ENCODE measurements around the gene AHNAK.
"Not testable (repeated sequence)": the region's sequence is repeated elsewhere in the genome, so short reads cannot be mapped to it uniquely, and the experiment has no call there.

AHNAK gene

DNA sequence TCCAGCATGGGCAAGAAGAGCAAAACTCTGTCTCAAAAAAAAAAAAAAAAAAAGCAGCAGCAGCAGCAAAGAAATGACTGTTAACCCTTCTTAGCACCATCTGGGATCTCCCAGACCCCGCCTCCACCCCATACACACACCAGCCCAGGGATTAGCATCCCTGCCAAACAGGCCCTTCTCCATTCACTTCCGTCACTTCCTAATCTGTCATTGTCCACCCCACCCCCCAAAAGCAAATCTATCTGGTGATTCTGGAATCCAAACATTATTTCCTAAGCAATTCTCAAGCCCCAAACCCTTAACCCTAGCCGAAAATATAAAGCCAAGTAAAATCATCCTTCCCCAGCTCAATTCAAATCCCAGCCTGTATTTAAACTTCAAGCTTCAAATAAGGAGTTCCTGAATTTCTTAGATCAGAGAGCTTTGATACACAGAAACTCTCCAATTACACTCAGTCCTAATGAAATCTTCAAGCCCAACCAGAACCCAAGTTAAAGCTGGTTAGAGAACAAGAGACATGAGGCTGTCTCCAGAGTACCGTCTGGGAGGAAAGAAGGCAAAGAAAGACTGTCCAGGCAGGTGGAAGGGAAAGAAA, 6.0 kb upstream of the AHNAK start:
- no peak for DNase-seq

DNA sequence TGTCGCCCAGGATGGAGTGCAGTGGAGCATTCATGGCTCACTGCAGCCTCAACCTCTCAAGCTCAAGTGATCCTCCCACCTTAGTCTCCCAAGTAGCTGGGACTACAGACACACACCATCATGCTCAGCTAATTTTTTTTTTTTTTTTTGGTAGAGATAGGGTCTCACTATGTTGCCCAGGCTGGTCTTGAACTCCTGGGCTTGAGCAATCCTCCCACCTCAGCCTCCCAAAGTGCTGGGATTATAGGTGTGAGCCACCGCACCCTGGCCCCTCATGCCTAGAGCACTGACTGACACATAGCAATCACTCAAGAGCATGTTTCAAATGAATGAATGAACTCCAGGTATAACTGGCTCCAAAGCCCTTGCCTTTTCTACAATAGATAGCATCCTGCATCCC, 3.9 kb upstream of the AHNAK start:
- DNase-seq = not testable (repeated sequence)

DNA sequence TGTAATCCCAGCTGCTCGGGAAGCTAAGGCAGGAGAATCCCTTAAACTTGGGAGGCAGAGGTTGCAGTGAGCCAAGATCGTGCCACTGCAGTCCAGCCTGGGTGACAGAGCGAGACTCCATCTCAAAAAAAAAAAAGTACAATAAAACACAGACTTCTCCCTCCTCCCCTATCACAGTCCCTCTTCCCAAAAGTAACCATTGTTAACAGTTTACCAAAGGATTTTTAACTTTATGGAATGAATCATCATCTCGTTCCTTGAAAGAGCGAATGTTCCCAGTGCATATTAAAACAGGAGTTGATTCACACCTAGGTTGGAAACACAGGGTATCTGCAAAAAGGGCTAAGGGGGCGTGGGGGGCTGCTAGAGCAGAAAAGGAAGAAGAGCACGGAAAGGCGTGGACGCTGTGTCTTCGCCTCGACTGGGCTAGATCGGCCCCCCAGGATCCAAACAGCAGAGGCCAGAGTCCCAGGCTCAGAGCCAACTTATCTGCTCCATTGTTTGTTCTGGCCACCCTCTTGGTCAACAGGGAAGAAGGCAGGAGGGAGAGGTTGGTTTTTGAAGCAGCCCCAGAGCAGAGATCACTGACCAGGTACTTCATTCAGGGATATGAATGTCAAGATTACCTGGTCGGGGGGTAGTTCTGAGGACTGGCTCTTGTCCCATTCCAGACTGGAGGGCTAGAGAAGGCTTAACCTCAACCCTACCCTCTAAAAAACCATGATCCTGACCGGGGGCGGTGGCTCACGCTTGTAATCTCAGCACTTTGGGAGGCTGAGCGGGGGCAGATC, 2.1 kb upstream of the AHNAK start:
- no peak for DNase-seq

GRCh38 chr11:62547691-62548281, 1.2 kb upstream of the AHNAK start:
- DNase-seq = no peak

GRCh38 chr11:62546929-62547625, 471 bp upstream of the AHNAK start:
- DNase-seq = no peak

GRCh38 chr11:62545437-62546243, 966 bp downstream of the AHNAK start:
- DNase-seq = no peak

DNA sequence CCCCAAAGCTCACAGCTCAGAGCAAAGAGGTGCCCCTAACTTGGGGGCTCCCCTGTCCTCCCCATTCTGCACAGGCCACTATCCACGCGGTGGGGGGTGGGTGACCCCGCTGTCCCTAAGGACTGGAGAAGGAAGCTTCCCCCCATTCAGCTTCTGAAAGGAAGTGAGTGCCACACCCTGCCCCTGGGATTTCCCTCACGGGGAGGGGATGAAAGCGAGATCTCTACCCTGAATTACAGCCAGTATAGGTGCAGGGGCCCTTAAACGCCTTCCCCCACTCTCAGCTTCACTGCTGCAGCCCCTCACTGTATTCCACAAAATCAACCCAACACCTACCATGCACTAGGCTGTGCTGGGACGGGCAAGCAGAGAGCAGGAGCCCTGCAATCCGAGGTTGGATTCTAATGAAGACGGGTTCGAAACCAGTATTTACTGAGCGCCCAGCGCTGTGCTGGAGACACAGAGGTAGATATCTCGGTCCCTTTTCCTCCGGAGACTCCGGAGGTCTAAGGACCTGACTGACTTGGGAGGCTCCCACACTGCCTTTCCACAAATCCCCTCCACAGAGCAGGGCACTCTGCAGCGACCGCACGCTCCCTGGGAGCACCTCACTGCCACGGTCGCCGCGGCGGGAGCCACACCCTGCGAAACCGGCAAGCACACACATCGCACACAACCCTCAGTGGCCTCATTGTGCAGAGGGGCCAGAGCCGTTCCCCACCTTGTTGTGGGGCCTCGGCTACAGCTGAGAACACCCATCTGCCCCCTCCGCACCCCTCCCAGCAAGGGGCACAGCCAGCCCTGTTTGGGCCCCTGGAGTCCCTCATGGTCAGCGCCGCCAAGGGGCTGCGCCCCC, 1.8 kb downstream of the AHNAK start:
- DNase-seq = no peak

GRCh38 chr11:62543680-62544444, 2.7 kb downstream of the AHNAK start:
- no peak for DNase-seq

- no peak for DNase-seq
Measured at GRCh38 chr11:62542750-62543567, 3.6 kb downstream of the AHNAK start.

- no peak for DNase-seq
Measured at GRCh38 chr11:62542111-62542745, 4.4 kb downstream of the AHNAK start.

- DNase-seq = no peak
Measured at GRCh38 chr11:62540804-62541701, 5.6 kb downstream of the AHNAK start.

DNA sequence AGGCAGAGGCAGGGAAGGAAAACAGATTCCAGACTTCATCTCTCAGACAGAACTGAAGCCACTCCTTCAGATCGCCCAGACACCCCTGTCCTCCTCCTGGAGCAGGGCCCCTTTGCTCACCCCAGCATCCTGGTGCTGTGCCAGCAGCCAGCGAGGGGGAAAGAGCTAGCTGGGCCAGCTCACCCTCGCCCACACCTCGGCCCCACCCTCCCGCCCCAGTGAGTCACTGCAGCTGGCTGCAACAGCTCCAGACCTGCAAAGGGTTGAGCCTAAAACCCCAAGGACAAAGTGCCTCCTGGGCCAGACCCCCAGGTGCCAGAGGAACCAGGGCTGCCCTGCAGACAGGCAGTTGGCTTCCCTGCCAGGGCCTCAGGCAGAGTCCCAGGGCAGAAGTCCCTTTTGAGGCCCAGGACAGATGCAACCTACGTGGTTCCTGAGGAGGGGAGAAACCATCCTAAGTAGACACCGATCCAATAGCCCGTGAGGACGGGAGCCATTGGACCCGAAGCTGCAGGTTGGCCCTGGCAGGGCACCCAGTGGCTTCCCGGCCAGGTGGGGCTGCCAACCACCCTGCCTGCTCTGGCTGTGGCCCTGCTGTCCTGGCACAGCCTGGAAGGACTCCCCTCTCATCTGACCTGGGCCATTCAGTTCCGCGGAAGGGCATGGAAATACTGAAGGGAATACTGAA, 7.2 kb downstream of the AHNAK start:
- no peak for DNase-seq

DNA sequence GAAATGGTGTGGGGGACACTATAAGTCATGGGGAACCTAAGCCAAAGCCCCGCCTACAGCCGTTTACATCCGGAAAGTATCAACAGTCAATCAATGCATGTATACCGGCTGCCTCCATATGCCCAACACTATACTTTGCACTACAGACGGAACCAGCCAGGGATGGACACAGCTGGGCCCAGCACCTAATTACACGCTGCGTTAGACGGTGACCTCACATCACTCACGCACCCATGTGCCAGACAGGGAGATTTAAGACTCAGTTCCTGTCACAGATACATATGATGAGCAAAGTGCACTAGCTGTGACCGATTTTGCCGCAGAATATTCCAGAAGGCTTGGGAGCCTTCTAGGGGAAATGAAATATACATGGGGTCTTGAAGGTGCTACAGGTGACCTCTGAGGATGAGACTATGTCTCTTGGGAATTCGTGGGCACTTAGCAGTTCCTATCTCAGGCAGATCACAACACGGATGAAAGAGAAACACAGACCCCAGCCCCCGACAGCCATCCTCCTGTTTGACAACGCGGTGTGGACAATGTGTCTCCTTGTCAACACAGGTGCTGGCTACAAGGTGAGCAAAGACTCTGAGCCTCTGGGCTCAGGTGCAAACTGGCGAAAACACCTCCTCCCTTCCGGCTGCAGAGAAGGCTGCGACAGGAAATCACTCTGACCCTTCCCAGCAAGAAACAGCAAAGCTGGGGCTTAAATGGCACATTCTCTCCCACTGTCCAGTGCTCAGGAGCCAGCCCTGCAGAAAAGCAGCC, 8.0 kb downstream of the AHNAK start:
- DNase-seq = no peak

DNA sequence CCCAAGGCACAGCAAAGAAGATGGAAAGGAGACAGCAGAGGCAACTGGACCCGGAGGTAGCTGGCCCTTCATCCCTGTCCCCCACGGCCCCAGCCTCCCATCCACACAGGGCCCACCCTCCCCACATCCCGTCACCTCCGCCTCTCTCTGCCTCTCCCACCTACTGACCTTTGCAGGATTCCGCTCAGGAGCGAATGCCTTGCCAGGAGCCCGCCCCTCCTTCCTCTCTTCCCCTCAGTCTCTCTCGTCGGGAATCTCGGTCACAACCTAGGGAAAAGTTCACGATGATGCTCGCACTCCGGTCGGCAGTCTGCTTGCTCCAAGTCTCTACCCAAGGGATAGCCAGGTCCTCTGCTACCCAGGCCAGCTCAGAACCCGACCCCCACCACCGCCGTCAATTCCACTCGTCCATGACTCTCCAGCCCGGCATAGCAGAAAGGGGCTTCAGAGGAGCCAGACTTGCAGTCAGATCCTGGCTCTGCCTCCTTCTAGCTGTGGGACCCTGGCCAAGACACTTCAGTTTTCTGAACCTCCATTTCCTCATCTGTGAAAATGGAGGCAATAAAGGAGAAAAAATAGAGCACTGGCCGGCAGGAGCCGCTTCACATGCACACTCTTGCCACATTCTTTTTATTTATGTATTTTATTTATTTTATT, 10.2 kb downstream of the AHNAK start:
- no peak for DNase-seq

DNA sequence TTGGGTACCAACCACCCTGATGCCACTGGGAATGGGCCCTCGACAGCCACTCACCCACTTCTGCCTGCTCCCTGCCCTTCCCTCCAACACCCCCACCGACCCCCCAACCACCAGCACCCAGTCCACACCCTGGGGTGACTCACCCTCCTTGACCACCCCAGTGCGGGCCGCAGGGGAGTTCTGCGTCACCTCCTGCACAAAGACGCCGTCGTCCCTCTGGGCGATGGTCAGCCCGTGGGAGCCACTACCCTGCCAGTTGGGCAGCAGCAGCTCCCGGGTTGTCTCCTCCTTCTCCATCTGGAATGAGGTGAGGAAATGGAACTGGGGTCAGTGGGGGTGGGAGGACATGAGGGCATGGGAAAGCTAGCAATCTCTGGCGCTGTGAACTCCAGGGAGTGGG, 10.8 kb downstream of the AHNAK start:
- no peak for DNase-seq

DNA sequence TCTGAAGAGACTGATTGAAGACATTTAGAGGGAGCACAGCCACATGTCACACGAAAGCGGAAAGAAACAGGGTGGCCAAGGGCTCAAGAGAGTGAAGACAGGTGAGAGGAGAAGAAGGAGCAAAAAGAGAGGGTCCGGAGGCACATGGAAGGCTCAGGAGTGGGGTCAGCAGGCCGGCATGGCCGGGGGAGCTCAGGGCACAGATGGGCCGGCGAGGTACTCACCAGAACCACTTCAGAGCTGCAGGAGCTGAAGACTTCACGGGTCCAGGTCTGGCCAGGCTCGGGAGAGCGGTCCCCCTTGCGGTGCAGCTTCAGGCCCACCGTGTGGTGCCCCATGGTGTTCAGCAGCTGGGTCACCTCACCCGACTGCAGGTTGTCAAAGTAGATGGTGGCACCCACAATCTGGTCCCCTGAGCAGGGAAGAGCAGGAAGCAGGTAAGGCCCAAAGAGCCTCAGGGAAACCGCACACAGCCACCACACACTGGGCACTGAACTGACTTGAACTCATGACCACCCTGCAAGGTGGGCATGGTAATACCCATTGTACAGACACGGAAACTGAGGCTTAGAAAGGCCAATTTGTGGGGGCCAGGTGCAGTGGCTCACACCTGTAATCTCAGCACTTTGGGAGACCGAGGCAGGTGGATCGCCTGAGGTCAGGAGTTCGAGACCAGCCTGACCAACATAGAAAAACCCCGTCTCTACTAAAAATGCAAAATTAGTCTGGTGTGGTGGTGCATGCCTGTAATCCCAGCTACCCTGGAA, 11.6 kb downstream of the AHNAK start:
- no peak for DNase-seq
